Cerebellar cortex (tissue), 1 donor: ENCODE results near the gene PRDM5.

Source experiments
- DNase-seq: peaks from one replicate; pipeline ENCODE4 v3.0.0-alpha.2; 2015; ENCODE audit warnings: low spot score

Gene PRDM5

DNA sequence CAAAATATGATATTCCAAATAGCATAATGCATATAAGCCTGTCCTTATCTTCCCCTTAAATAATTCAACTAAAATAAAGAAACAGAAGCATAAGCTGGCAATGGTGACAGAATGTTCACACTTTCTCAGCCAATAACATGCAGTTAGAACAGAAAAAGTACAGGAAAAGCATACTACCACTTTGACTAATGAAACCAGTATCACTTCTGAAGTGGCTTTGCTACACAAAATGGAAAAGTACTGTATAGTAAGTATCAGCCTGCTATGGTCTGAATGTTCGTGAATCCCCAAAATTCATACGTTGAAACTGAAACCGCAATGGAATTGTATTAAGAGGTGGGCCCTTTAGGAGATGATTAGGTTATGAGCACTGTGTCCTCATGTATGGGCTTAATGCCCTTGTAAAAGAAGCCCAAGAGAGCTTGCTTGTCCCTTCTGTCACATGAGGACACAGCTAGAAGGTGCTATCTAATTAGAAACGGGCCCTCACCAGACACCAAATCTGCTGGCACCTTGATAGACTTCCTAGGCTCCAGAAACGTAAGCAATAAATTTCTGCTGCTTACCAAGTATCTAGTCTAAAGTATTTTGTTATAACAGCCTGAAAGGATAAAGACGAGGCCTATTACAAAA is 102.6 kb downstream of the PRDM5 start:
- DNase-seq, result no peak

DNA sequence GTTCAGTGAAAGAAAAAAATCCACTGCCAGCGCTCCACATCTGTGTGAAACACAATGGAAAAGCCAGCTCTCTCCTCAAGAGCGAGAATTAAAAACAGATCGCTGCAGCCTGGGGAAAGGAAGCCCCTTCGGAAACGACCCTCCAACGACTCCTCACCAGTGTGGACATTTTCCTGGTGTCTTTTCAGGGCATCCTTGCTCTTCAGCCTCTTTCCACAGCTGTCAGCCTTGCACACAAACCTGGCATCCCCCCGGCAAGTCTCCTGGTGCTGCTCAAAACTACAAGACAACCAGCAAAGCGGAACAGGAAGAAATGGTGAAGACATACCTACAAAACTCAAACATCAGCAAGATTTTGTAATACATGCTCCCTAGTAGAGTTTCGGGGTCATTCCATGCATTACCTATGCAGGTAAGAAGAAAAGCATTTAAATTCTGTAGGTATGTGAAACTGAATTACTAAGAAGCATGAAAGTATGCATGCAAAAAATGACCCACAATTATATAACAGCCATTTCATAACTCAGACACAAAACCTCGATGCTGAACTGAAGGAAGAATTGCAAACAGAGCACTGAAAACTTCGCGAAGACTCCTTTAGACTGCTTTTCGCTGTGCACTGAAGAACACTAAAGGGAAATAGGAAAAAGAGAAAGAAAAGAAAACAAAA is 106.1 kb downstream of the PRDM5 start:
- DNase-seq, result no peak

DNA sequence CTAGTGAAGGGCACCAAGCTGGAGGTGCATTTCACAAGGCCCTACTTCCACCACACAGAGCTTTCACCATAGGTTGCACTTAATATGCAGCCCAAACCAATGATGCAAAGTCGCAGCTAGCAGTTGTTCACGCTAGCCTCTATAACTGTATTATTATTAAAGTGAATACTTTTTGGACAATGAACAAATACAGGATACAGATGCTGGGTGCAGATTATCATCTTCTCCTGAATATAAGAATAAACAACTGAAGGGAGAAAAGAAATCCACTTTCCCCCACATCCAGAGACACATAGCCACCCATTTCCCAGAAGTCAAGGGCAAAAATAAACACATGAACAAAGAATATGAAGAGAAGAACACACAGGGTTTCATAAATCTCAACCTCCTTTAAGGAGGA is 107.2 kb downstream of the PRDM5 start:
- DNase-seq, result no peak

DNA sequence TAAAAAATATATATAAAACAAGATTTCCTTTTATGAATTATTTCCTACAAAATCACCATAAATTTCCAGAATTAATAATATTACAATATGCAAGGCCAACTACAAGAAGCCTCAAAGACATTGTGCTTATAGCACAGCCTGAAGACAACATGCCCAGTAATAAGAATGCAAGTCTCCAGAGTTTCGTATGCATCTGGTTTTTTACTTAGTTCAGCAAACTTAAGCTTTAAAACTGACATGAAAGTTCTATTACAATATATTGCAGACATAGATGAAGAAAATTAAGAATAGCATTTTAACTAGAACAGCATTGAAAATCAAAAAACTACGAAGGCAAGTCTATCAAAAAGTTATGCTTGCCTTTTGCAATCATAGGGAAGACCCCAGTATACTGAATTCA is 107.6 kb downstream of the PRDM5 start:
- DNase-seq, result no peak

DNA sequence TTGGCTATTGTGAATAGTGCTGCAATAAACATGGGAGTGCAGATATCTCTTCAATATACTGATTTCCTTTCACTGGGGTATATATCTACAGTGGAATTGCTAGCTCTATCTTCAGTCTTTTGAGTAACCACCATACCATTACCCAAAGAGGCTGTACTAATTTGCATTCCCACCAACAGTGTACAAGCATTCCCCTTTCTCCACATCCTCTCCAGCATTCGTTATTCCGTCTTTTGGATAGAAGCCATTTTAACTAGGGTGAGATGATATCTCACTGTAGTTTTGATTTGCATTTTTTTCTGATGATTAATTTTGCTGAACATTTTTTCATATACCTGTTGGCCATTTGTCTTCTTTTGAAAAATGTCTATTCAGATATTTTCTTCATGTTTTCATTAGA is 110.3 kb downstream of the PRDM5 start:
- DNase-seq, result no peak

DNA sequence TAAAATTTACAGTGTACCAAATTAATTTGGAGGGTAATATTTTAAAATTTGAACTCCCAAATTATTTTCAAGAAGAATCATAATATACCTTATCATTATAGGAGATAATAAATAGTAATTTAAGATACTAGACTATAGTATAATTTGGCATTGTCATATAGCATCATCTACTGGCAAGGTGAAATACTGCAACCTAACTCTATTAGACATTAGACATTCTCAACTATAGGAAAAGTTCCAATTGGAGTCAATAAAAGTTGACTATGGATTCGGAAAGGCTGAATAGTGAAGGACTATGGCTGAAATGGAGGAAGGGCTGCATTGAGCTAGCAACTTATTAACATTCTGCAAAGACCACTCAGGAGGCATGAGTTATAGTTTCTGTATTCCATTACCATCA is 113.0 kb downstream of the PRDM5 start:
- no peak for DNase-seq

DNA sequence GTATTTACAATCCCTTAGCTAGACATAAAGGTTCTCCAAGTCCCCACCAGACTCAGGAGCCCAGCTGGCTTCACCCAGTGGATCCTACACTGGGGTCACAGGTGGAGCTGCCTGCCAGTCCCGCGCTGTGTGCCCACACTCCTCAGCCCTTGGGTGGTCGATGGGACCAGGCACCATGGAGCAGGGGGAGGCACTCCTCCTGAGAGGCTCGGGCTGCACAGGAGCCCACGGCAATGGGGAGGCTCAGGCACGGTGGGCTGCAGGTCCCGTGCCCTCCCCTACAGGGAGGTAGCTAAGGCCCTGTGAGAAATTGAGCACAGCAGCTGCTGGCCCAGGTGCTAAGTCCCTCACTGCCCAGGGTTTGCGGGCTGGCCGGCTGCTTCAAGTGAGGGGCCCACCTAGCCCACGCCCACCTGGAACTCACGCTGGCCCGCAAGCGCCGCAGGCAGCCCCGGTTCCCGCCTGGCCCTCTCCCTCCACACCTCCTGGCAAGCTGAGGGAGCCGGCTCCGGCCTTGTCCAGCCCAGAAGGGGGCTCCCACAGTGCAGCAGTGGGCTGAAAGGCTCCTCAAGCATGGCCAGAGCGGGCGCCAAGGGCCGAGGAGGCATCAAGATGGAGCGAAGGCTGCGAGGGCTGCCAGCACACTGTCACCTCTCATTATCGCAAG is 113.9 kb downstream of the PRDM5 start:
- DNase-seq, result no peak

DNA sequence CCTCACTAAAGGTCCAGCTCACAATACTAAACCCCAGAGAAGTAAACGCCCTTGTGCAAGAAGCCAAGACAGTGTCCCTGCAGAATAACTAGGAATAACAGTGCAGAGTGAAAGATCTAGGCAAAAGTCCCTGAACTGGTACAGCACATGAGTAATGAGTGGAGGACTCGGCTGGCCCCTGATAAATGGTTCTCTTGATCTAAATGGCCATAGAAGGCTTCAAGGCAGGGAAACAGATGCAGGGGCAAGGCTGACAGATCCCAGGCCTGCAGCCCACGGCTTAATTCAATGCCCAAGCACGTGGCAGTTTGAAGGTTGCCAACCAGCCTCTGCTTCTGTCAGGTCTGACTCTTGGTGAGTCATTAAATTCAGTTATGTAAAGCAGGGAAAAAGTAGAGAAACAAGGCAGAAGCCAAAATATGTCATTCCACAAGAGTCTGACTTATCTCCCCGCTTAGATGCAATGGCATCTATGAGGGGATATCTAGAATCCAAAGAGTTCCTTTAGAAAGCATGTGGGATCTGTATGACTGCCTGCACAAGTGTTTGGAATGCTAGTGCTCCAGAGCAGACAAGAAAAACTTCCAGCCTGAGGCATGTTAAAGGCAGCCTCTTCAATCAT is 121.3 kb downstream of the PRDM5 start:
- no peak for DNase-seq

DNA sequence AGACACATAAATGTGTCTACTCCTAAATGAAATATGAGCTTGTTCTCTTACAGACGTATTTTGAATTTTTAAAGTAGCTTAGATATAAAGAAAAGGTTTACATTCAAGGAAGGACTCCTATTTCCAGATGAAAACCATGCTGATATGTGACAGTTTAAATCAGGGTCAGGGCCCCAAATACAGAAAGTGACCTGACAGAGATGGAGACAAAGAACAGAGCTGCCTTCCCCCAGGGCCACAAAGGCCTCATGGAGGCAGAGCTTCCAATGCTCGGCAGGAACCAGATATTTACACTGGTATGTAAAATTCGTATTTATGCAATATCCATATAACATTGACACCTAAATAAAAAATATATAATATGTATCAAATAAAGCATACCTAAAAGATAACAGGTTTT is 124.0 kb downstream of the PRDM5 start:
- no peak for DNase-seq

DNA sequence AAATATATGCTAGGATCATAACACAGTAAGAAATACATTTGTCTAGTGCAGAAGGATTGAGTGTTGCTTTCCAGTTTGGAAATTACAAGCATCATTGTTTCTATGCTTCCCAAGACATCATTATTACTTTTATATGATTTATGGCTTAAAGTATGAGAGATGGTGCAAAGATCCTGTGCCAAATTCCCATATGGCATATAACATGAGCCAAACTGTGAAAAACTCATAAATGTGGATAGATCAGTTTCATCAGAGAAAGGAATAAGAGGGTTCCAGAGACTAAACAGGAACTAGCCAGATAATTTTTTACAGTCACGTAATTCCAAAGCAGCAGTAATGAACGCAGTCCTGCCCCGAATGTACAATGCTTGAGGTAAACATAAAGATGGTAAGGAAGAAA is 126.3 kb downstream of the PRDM5 start:
- DNase-seq, result no peak

DNA sequence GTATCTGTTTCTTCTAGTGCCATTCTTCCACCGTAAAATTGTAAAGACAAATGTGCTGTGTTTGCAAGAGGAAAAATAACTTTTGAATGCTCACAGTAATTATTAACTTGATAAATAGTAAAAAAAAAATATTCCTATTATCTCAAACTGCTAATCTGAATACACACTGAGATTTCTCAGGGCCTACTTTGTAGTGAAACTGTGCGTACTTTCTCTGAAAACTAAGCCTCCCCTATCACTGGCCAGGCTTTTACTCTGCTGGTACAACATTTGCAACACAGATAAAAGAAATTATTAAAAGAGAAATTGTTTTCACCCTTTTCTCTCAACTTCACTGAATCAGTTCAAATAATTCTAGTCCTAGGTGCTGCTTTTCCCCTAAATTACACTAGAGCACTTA is 137.3 kb downstream of the PRDM5 start:
- DNase-seq, result no peak

DNA sequence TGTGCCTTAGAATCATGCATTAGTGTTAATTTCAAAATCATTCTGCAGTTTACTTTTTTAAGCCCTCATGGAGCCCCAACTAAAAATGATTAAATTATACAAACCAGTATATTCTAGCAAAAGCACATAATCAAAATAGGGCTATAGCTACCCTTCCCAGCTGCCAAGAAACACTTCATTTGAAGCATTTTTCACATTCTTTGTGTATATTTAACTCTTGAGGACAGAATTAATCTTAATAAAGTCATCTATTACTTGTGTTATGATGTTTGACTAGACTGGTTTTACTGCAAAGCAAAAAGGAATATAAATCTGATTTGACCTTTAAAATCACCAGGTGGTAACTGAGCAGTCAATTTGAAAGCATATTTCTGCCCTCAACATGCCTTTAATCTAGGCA is 145.1 kb downstream of the PRDM5 start:
- no peak for DNase-seq

DNA sequence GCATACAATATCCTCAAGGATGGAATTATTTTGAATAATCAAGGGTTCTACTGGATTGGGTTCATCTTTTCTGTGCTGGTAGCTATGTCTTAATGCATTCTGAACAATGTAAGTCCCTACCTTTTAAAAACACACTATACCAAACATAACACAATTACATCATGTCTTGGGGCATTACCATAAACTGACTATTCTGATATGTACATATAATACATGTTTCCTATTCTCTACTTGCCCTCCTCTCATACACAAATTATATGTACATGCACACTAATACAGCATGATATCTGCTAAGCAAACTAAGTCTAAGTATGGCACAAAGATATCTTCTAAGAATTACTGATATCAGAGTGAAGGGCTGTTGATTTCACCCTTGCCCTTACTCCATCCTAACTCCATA is 147.1 kb downstream of the PRDM5 start:
- no peak for DNase-seq

DNA sequence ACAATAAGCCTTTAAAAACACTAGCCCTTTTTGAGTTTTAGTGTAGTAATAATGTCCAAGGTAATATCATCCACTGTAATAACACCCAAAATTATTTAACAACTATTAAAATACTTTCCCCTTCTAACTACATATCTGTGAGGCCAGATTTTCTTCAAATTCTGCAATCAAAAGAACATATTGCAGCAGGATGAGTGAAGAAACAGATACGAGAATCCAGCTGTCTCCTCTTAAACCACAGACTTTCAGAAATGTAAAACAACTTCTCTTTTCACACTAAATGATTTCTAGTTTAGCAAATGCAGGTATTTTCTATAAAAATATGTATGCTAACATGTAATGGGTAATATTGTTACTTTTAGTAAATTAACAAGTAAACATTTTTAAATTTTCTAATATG is 148.9 kb downstream of the PRDM5 start:
- no peak for DNase-seq

DNA sequence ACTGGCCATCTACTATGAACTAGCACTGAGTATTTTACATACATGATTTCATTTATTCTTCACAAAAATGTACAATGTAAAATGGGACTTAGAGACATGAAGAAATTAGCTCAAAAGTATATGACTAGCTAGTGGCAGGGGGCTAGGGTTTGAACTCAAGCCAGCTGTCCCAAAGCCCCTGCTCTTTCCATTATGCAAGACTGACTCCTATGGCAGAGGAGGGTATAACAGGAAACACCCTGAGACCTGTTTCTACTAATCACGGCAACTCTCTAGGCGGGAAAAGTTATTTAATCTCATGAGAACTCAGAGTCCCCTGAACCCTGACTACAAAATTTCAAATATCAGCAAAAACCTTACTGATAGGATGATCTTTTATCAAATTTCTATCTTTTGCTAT is 150.6 kb downstream of the PRDM5 start:
- DNase-seq, result no peak

DNA sequence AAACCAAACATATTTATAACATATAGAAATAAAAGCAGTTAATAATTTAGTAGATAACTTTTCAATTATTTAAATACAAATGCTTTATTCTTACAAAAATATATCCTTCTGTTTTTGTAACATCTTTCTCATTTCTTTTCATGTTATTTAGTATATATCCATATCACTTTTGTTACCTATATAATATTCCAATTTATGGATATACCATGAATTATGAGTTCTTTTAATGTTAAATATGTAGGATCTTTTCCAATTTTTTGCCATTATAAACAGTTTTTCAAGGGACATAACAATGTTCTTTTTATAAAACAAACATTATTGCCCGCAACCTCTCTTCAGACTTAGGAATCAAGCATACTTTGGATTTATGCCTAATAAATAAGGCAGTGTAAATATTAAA is 151.6 kb downstream of the PRDM5 start:
- DNase-seq, result no peak

DNA sequence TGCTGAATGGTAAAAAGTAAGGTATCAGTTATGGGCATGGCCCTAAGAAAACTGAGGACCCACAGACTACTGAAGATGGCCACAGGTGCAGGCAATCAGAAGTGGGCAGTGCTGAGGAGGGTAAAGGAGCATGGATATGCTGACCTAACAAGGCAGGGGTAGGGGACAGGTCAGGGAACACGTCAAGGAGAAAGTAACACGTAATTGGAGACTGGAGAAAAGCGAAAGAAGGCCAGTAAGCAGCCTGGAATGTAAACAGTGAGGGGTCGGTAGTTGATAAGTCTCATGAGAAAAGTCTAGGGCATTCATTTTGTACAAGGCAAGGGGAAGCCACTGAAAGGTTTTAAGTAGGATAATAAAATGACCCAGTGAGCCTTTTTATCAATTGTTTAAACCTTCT is 153.3 kb downstream of the PRDM5 start:
- no peak for DNase-seq

DNA sequence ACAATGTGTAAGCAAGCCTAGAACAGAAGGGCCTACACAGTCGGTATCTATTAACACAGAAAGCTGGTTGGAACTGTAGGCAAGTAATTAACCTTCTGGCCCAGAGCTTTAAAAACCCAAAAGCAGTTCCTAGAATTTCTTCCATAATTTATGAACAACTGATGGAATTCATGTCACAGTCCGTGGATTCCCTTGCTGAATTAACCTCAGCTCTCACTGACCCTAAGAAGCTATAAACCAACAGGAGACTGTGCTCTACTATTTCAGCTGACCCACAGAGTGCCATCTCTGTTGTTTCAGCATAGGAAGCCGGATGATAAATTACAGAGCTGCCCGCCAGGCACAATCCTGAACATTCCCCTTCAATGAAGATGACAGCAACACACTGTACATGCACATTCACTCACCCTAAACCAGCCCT is 157.3 kb downstream of the PRDM5 start:
- DNase-seq, result no peak

DNA sequence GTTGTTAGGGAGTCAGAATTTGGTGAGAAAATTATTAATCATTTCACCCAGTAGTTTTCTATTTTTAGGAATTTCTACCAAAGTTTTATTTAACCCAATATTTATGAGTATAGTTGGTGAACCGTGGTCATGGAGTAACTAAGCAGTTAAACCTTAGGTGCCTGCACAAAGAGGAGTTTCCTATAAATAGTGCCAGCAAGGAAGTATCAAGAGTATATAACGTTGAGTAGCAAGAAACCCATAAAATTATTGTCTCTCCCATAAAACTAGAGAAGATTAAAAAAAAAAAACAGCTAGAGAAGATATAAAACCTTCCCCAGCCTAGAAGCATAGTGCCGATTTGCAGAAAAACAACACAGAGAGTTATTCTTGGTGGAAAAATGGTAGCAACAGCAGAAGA is 158.9 kb downstream of the PRDM5 start:
- DNase-seq, result no peak

DNA sequence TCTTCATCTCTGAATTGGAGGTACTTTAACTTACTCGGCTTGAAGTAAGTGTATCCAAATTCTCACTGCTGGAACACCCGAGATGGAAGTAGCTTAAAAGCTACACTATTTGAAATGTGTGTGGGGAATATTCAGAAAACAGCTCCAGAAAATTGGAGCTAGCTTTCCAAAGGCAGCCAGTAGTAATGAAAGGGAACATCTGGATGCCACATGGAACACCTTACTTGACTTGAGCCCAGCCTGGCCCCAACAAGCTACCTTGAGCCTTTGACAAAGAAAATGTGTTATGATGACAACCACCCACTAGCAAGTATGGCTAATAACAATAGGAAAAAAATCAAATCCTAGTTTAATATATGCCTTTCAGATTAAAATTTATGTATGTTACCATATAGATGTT is 161.5 kb downstream of the PRDM5 start:
- DNase-seq, result no peak

DNA sequence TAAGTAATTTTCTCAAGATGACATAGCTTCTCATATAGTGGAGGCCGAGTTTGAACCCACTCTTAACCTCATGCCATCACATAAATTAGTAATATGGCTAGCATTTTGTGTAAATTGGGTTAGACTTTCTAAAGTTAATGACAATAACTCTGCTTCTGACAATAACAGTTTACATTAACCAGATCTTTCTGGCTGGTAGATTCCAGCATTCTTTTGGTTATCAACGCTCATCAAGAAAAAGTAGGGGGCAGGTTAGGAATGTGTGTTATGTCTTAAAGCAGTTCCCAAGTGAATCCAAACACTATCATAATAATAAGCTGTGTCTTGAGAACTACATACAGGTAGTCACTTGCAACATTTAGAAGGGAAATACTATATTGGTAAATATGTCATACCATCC is 162.5 kb downstream of the PRDM5 start:
- no peak for DNase-seq

DNA sequence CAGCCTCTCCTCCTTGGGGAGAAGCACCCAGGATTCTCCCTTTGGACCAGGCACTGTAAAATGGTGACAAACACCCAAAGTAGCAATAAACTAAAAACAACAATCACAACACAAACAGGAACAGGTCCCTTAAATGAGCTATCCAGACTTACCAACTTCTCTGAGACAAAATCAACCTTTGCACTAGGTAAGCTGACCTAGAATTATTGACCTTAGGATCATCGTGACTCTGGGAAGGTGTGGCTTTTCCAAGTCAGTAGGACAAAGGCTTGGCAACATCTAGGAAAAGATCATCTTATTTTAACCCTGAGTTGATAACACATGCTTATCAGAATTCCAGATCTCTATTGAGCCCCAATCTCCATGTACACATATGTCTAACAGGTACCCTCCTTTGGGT is 166.7 kb downstream of the PRDM5 start:
- DNase-seq, result no peak

DNA sequence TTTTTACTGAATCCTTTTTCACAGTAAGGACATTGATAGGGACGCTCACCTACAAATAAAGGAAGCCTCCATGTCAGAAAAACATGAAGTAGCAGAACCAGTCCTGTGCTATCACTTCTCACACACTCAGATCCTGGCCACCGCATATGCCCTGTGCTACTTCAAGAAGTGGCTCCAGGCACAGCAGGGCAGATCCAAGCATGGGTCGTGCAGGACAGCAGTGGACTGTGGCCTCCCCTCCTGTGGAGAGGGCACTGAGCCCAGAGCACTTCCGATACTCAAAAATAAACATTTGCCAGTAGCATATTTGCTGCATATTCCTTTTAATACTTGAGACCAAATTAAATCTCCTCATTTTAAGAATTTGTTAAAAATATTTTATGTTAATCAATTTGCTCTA is 167.9 kb downstream of the PRDM5 start:
- peak; percentile 53 for DNase-seq
